Tongue (tissue), 2 donors: Measurements from ENCODE around the gene NATD1. TPM values are rescaled to one million over a fixed set of nuclear protein-coding genes. Genes with fewer than 3 reads are reported as not detected.
A peak's percentile ranks its signal among the peaks of the same experiment; 100 is the strongest.

Source experiments
- DNase-seq: peaks from one replicate; pipeline ENCODE4 v3.0.0-alpha.2; 2015
- total RNA-seq: library from RNA; depleted of rRNA; stranded (reverse); fragments of >200 nt; gene quantifications from one replicate; pipeline ENCODE4 v1.2.3, GENCODE V29; 2014

Gene NATD1
- total RNA-seq, 1 donor from 2014 or later, result 7.9 TPM

GRCh38 chr17:21275579-21276263, 22.5 kb upstream of the NATD1 start:
- DNase-seq, result peak; percentile 94

DNA sequence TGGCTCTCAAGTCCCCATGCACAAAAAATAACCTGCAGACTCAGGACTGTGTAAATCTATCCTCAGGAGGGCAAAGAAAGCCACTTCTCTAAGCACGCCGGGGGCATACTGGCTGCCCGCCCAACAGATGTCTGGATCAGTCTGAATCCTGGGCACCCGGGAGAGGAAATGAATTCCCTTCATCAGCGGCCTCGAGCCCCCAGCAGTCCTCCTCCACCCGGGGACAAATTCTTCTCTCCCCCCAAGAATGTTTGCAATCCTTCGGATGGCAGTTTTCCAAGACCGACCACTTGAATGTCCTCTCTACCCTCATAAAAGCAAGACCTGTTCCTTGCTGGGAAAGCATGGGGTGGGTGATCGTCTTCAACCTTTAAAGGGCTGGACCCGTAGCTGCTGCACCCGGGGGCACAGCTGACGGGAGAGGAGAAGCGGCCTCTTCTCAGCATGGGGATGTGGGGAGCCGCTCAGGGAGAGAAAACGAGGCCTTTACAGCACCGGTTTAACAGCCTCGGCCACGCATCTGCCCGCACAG, 21.9 kb upstream of the NATD1 start:
- peak; percentile 91 for DNase-seq

GRCh38 chr17:21272881-21273792, 19.9 kb upstream of the NATD1 start:
- no peak for DNase-seq

GRCh38 chr17:21272250-21272649, 19.0 kb upstream of the NATD1 start:
- DNase-seq, result no peak

DNA sequence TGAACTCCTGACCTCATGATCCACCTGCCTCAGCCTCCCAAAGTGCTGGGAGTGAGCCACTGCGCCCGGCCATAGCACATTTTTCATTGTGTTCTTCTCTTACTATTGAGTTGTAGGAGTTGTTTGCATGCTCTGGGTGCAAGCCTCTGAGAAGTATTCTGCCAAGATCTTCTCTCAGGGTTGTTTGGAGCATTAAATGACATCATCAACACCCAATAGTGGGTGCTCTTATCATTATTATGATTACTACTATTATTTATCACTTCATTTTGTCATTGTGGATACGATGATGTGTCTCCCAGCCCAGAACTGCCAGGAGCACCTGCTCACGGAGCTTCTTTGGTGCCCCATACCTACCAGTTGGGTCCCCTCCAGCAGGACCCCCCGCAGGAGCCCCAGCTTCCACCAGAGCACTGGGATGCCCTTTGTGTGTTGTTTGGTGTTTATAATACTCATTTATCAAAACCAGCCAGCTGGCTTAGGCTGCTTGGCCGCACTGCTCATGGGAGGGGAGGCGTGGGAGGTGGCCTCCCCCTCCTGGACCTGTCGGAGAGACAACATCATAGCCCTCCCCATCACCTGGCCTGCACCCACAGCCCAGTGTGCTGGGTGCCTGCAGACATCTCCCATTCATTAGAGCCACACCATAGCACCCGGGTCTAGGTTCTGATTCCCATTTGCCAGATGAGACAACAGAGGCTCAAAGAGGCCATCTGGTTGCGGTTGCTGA, 18.4 kb upstream of the NATD1 start:
- no peak for DNase-seq

- DNase-seq, result no peak
Measured at GRCh38 chr17:21269394-21269793, 16.2 kb upstream of the NATD1 start.

DNA sequence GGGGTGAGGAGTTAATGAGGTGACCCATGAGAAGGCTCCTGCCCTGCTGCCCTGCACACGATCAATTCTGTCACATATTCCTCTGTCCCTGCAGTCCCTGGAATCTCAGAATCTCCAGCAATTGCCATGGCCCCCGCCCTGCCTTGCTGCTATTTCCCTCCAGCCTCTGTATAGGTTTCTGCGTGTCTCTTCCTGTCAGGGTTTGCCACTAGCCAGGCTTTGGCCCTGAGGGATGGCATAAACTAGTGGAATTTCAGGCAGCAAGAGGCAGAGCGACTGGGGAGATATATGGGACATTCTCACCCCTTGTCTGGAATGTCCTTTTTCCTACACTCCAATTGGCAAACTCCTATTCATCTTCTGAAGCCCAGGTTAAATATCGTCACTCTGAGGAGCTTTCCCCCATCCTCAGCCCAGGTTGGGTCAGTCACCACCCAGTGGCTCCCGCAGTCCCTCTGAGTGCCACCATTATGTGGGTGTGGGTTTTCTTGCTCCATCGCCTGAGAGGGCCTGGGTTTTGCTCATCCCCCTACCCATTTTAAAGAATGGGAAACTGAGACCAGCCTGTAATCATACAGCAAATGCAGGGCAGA, 15.5 kb upstream of the NATD1 start:
- DNase-seq, result no peak

DNA sequence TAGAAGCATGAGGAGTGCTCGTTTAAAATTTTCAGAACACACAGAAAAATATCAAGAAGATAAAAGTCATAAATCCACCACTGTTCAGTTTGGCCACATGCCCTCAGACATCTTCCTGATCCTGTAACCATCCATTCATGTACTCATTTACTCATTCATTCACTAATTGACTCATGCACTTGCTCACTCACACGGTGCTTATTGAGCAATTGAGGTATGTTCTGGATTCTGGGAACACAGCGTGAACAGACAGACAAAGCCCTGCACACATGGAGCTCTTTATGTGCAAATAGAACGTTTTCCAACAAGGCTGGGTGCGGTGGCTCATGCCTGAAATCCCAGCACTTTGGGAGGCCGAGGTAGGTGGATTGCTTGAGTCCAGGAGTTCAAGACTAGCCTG, 10.2 kb upstream of the NATD1 start:
- DNase-seq, result no peak

DNA sequence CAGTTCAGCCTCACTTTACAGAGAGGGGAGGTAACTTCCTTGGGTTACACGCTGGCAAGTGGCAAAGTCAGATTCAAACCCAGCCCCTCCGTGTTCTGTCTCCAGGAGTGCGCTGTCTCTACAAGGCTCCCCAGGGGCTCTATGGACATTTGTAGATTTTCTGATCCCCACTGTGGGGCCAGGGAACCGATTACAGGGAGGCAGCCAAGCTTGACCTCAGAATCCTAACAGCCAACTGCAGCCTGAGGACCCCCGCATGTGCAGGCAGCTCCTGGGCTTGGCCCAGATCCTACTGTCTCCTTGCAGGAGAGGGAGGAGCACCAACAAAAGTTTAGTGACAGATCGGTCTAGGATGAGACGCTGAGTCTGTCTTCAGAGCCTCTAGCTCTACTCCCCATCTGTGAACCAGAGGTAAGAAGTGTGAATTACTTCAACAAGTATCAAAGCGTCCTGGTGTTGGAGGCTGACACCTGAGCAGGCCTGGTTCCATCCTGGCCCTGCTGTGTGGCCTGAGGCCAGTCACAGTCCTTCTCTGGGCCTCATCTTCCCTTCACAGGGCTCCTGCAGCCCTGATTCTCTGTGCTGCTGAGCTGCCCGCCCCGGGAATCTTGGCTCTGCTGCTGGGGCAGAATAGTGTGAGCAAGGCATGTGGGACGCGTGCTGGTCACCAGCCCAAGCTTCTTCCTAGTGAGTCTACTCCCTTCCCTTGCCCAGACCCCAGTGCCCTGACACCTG, 9.2 kb upstream of the NATD1 start:
- no peak for DNase-seq

DNA sequence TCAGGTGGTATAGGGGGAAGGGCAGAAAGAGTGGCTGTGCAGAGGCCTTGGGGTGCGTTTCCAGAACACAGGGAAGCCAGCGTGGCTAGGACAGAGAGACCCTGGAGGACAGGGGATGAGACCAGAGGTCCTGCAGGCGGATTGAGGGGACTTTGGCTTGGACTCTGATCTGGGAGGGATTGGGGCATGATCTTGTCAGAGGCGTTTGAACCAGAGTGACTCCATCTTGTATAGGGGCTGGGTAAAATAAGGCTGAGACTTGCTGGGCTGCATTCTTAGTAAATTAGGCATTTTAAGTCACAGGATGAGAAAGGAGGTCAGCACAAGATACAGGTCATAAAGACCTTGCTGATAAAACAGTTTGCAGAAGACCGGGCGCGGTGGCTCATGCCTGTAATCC, 5.4 kb upstream of the NATD1 start:
- DNase-seq, result no peak

- DNase-seq, result no peak
Measured at GRCh38 chr17:21253646-21254441, 634 bp upstream of the NATD1 start.

GRCh38 chr17:21252289-21252795, 868 bp downstream of the NATD1 start:
- DNase-seq, result no peak

DNA sequence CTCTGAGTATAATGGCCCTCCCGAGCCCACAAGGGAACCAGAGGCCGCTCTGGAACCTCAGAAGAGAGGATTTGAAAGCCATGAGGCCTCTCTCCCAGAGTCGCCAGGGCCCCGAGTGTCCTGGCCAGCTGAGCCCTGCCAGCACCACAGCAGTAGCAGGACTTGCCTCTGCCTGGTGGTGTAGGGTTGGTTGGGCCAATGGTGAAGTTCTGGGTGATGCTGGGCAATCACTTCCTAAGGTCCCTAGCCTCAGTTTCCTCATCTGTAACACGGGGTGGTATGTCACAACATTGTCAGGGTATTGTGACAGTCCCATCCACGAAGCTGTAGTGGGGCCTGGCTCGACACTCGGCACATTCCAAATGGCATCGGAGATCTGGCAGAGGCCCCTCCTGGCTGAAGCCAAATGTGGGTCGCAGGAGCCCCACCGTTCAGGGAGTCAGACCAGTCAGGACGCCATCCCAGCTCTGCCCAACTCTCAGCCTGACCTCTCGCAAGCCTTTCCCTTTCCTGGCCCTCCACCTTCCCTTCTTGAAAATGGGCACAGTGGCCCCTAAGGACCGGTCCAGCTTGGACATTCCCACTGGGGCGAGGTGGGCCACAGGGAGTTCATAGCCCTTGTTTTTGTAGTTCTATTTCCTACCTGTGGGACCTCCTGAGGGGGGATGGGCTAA, 1.7 kb downstream of the NATD1 start:
- no peak for DNase-seq

DNA sequence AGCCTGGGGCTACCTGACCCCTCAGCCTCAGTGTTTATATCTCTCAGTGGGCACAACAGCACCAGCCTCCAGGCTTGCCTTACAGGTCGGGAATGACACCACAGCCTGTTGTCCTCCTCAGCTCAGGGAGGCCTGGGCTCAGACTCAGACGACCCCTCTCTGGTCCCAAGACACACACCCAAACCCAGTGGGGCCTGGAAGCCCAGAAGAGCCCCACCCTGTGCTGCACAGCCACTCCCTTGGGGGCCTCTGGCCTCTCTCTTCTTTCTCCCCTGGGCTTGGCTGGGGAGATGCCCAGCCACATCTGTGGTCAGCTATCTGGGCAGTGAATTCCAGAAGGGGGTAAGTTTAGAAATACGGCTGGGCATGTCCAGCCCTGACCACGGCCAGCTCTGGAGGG, 2.4 kb downstream of the NATD1 start:
- DNase-seq, result no peak

DNA sequence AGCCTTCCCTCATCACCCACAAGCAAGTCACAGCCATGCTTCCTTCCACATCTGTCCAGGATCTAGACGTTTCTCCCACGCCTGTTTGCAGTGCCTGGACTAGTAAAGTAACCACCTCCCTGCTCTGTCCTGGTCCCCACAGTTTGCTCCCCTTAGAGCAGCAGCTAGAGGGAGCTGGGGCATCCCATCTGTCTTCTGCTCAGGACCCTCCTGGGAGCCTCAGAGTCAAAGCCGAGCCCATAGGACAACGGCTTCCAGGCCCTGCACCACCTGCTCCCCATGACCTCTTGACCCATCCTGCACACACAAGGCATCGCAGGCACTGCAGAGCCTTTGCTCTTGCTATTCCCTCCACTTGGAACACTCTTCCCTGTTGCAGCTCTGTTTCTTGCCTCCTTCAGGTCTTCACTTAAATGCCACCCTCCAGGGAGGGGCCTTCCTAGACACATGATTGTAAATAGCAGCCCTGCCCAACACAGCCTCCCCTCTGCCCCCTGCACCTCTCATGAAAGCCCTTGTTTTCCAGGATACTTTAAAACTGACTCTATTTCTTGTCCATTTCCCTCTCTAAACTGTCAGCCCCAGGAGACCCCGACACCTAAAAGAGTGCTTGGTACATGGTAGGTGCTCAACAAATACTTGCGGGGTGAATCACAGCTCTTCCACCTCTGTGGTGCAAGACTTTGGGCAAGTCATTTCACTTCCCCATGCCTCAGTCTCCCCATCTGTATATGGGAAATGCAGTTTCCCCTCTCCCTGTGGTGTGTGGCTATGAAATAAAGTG, 3.1 kb downstream of the NATD1 start:
- no peak for DNase-seq

DNA sequence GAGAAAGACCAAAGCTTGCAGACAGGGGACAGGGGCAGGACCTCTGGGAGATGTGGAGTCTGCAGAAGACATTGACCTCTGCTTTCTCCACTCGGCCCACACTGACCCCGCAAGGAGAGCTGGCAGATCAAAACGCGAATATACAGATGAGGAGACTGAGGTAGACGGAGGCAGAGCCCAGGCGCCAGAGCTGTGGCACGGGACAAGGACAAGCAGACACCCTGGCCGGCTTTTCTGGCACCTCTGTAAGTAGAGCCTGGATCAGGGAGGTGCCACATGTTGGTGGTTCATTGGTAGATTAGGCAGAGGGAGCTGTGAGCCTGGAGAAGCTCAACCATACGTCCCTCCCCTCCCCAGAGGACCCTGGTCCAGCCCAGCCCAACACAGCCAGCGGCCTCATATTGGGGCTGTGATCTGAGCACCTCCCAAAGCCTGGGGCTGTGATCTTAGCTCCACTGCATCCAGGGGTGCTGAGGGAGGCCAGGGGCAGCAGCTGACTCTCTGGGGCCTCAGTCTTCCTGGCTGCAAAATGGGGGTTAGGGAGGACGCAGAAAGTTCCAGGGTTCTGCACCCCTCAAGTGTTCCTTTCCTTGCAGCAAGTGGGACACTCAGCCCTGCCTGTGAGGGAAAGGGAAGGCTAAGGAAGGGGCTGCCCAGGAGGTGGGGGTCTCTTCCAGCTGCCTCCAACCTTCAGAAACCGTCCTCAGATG, 4.0 kb downstream of the NATD1 start:
- no peak for DNase-seq

DNA sequence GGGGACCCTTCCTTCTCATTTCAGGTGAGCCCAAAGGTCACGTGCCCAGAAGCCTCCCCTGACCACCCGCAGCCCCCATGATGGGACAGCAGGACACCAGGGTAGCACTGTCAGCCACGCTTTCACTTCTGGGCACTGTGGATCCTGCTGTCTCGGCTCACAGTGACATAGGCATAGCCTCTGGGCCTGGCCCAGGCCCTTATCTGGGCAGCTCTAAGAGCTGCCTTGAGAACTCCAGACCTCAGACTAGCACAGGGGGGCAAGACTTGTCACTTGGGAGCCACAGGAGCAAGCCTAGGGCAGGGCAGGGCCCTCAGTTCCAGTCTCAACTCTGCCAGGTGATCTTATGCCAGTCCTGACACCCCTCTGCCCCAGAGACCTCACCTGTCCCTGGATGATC, 4.7 kb downstream of the NATD1 start:
- DNase-seq, result no peak

DNA sequence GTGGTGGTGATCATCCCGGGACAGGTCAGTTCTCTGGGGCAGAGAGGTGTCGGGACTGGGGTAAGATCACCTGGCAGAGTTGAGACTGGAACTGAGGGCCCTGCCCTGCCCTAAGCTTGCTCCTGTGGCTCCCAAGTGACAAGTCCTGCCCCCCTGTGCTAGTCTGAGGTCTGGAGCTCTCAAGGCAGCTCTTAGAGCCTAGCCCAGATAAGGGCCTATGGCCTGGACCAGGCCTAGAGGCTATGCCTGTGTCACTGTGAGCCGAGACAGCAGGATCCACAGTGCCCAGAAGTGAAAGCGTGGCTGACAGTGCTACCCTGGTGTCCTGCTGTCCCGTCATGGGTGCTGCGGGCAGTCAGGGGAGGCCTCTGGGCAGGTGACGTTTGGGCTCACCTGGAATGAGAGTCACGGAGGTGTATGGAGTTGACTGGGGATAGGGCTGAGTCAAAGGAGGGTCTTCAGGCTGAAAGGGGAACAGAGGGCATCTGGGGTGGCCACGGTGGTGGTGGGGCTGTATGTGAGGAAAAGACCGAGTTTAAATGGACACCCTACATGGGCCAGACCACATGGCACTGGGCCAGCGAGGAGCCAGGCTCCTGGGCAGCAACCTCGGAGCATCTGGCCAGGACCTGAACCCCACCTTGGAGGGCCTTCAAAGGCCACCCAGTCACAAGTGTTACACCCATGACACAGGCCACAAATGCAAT, 5.5 kb downstream of the NATD1 start:
- DNase-seq, result no peak
